T-helper 1 cell (primary cell): ENCODE data around the gene NDUFS7.
"Not testable (repeated sequence)": the region's sequence is repeated elsewhere in the genome, so short reads cannot be mapped to it uniquely, and the experiment has no call there.

Experiments used
- DNase-seq, 5 donors: peaks; one replicate each; pipeline ENCODE4 v3.0.0-alpha.2; 2012 to 2020

NDUFS7 gene

DNA sequence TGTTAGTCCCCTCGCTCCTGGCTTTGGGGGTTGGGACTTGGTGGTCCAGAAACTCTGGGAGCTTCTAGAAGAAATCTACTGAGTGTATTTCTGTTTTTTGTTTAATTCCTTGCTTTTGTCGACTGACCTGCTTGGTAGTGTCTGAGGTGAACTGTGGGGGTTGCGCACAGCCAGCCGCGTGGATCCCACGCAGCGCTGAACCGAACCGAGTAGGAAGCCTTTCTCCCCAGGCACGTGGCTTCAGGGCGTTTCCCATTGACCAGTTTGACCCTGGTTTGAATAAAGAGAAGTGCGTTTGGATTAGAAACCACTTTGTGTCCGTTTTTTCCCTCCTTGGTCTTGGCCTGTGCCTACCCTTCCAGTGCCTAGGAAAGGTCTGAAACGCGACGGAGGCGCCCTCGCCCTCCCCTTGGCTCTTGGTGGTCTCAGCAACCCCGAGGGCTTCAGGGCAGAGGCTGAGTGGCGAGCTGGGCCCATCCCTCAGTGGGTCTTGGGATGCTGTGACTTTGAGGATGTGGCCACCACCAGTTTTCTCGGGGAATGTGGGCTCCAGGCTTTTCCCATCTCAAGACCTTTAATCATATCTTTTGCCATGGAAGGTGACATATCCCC, 51.8 kb downstream of the NDUFS7 start:
- no peak for DNase-seq

DNA sequence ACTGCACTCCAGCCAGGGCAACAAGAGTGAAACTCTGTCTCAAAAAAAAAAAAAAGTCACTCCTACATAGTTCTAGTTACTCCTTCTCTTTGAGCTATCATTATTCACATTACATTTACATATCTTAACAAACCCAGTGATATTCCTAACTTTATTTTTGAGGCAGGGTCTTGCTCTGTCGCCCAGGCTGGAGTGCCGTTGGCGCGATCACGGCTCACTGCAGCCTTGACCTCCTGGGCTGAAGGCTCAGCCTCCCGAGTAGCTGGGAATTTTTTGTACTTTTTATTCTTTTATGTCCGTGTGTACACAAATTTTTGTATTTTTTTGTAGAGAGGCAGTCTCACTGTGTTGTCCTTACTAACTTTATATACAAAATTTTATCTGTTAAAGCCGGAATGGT, 53.9 kb downstream of the NDUFS7 start:
- DNase-seq, result no peak

DNA sequence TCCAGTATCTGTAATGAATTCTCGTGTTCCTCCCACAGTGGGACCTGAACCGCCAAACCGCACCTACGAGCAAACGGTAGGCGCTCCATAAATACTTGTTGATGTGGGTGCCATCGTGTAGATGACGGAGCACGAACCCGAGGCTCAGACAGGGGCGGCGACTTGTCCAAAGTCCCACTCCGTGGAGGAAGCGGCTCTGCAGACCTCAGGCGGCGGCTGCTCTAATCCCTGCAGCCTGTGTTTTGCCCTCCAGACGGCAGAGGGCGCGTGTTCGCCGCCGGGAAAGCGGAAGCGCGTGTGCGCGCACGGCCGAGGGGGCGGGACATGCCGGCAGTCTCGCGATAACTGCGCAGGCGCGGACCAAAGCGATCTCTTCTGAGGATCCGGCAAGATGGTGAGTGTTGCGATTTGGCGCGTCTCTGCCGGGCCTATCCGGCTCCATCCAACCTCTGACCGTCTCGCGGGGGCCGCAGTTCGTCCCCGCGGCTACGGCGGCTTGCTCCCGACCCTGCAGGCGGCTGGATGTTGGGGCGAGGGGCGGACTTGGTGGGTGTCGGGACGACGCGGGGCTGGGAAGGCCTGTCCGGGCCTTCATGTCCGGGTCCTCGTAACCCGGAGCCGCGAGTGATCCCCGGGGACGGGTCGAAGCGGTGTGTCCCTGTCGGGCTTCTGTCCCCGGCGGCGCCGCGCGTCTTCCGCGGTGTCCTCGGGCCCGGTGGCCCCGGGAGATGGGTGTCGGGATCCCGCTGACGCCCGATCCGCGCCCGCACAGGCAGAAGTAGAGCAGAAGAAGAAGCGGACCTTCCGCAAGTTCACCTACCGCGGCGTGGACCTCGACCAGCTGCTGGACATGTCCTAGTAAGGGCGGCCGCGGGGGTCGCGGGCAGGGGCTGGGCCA, 54.6 kb downstream of the NDUFS7 start, which contains the start of gene RPS15:
Gene RPS15, plus strand, starts transcription at position 362 of the 898 bp plus-strand sequence. Its CDS starts 30 bp downstream, at position 392.
- peak; percentile 93 to 97 (median 94) for DNase-seq

DNA sequence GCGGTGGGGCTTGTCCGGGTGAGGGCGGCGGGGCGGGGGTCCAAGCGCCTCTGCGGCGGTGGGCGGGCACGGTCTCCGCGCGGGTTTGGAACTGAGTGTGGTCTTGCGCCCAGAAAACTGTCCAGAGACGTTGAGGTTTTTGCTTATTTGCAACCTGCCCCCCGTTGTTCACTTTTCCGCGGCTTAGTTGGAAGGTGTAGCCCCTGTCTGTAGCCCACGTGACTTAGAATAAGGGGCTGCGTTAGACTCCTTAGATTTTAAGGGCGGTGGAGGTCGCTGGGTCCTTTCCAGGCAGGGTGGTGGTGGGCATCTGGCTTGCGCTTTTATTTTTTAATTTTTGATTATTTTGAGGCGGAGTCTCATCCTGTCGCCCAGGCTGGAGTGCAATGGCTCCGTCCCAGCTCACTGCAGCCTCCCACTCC, 55.2 kb downstream of the NDUFS7 start:
- no peak for DNase-seq

DNA sequence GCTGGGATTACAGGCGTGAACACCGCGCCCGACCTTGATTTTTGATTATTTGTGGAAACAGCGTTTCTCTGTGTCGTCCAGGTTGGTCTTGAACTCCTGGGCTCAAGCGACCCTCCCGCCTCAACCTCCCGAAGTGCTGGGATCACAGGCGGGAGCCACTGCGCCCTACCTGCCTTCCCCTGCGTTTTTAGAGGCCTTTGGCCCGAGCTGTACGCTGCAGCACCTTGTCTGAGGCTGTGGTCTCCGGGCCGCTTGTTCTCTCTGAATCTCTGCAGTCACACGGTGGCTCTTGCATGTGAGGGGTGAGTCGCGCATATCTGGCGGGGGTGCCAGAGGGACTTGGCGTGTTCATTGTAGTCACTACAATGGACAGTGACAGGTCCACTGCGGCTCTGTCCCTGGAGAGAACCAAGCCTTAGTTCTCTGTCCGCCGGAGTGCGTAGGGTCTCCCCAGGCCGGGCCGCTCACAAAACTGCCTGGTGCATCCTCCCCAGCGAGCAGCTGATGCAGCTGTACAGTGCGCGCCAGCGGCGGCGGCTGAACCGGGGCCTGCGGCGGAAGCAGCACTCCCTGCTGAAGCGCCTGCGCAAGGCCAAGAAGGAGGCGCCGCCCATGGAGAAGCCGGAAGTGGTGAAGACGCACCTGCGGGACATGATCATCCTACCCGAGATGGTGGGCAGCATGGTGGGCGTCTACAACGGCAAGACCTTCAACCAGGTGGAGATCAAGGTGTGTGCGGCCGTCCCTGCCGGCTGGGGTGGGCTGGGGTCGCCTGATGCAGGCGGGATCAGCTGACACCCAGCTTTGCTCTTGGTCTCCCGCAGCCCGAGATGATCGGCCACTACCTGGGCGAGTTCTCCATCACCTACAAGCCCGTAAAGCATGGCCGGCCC, 56.1 kb downstream of the NDUFS7 start:
- DNase-seq, result not testable (repeated sequence)

DNA sequence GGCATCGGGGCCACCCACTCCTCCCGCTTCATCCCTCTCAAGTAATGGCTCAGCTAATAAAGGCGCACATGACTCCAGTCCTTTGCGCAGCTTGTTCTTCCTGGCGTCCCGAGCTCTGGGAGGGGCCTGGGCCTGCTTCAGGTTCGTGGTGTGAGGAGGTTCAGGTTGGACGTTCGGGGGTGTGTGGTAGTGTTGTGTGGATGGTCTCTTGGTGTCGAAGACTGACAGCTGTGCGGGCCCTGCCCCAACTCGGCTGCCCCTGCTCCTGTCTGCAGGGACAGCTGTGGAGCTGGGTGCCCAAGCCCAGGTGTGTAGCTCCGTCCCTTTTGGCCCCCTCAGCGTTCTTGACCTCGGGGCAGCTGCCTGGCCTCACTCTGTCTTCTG, 56.7 kb downstream of the NDUFS7 start:
- DNase-seq, result no peak

DNA sequence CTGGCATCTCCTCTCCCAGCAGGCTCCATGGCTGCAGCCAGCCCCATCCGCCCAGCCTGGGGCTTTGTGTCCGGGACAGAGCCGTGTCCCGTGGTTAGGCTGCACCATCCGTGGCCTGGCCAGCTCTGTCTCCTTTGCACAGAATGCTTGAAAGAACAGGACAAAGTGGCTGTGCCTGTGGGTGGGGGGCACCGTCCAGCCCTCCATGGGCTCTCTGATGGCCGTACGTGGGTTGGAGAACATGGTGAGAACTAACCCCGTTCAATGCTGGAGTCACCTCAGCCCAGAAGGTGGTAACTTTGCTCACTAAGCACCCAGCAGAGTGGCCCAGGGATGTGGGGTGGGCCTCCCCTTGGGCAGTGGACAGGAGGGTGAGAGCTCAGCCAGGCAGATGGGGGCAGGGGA, 57.3 kb downstream of the NDUFS7 start:
- no peak for DNase-seq

DNA sequence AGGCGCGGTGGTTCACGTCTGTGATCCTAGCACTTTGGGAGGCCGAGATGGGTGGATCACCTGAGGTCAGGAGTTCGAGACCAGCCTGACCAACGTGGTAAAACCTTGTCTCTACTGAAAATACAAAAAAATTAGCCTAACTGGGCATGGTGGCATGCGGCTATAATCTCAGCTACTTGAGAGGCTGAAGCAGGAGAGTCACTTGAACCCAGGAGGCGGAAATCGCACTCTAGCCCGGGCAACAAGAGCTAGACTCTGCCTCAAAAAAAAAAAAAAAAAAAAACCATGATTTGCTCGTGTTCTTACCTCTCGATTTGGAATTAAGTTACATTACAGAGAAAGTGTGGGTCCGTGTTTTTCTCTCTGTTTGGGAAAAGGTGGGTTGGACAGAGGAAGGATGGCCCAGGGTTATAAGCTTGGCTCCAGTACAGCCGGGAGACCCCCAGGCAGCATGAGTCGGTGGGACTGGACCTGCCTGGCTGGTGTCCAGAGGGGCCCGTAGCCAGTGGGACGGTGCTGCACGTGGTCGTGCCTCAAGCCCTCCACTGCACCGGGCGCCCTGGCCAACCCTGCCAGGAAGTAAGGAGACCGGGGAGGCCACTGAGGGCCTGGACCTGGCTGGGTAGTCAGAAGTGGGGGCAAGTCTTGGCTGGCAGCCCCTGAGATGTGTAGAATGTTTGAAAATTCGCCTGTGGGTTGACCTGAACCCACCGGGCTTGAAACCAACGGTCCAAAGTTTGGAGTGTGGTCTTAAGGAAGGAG, 58.2 kb downstream of the NDUFS7 start:
- DNase-seq, result no peak
